HG03460 (cell line): ENCODE measurements around the gene STAP2.

ENCODE experiments used
- ATAC-seq: cut with Tn5 transposase; IDR thresholded peaks from one replicate; pipeline ENCODE4 v1.9.1; 2021; ENCODE audit not compliant: unreplicated experiment

Gene STAP2

DNA sequence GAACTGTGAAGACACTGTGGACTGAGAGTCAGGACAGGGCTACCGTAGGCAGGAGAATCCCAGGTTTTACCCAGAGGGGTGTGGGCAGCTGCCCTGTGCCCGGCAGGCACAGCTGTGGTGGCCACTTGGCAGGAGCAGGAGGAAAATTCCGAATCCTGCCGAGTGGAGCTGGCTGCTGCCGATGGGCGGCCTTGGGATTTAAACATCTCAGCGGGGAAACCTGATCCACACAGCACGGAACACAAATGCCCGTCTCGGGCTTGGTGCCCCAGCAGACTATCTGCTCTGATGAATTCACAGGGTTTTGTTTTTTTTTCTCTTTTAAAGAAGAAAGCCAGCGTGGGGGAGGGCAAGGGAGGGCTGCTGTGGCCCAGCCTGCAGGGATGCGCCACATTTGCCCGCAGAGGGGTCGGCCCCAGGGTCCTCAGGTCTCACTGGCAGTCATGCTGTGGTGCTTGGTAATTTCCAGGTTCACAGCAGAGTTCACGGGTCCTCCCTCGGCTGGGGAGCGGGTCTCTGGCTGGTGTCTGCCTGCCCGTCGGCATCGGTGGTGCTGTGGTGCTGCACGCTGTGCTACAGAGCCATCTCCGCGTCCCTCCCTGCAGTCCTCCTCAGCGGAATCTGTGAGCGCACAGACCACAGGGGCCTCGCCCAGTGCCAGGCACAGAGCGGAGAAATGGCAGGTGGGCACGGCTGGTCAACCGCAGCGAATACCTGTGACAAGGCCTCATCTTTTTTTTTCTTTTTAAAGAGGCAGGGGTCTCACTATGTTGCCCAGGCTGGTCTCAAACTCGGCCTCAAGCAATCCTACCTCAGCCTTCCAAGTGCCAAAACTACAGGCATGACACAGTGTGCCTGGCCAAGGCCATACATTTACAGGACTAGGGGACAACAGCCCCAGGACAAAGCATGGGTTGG, 32.9 kb upstream of the STAP2 start:
- ATAC-seq: no peak

DNA sequence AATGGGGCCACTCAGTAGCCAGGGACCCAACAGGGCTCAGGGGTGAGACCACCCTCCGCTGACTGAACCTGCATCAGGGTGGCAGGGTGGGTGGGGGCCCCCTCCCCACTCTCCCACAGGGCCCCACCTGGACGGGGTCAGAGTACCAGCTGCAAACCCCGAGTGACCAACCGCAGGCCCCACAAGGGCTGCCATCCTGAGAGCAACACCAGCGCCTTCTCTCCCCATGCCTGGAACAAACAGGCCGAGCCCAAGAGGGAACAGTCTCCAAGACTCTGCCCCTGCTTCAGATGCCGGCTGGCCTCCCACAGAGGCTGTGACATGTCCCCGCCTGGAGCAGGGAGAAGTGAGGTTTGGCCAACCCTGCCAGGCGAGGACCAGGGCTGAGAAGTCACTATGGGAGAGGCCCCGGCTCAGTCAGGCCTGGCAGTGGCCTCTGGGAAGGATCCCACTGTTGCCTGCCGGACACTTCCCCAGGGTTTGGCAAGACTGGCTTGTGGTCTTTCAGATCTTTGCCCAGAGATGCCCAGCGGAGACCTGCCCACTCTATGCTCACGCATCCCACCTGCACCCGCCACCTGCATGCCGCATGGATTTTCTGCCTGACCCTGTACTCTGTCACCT, 31.9 kb upstream of the STAP2 start:
- no peak for ATAC-seq

DNA sequence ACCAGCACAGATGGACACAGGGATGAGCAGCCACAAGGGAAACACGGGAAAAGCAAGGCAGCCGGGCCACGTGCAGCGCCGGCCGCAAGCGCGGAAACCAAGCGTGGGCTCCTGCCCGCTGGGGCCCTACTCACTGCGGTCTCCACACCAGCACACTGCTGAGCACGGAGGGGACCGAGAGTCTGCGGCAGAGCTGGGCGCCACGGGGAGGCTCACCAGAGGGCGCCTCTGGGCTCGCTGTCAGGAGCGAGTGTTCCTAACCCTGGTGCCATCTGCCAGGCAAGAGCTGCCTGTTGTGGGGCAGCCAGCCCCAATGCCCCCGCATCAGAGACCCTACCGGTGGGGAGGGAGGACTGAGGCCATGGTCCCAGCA, 31.2 kb upstream of the STAP2 start:
- peak; percentile 31 for ATAC-seq

DNA sequence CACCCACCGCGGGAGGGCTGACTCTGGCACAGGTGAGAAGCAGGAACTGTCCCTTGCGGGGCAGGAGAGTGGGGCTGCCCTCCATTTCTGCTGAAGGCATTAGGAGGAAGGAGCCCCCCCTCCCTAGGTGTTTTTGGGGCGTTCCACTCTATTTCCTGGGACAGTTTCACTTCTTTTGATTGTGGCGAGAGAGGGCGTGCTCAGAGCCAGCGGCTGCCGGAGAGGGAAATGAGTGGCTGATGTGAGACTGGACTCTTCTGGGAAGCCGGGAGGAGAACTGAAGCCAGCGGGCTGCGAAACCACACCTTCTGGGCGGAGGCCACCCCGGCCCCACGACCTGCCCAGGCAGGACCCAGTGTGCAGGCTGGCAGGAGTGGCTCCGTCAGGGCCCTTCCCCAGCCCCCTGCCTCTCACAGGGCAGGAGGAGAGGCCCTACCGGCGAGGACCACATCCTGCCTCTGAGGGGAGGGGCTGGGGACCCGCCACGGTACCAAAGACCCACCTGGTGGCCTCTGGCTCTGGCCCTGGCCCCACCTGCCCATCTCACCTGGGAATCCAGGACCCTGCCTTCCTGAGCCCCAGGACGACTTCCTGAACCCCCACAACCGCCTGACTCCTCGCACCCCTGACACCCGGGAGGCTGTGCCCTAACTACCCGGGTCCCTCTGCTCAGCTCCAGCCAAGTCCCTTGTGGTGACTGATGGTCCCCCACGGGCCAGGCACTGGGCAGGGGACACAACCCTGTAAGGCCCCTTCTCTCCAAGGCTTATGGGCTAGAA, 30.7 kb upstream of the STAP2 start:
- ATAC-seq: peak; percentile 41

DNA sequence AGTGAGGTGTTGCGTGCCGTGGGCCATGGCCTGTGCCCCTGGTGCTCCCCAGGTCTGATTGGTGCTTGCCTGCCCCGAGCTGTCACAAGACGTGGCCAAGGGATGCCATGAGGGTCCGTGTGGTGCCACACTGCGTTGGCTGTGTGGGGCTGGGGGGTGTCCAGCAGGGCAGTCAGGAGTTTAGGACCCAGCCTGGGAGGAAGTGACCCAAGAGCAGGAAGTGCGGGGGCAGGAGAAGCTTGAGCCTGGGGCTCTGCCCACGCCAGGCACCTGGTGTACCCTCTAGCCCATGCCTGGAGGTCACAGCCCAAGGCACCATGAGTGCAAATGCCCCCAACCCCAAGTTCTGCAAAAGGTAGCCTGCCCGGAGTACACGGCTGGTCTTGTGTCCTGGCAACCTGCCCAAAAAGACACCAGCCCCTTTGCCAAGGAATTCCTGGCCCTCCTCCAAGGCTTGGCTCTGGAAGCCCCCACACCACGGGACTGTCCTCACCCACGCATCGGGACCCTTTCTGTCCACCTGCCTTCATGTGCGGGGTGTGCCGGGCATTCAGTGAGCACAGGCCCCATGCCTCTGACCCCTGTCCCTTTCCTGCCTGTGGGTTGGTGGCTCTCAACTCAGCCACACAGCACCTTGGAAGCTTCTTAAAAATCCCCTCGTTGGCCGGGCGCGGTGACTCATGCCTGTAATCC, 29.6 kb upstream of the STAP2 start:
- ATAC-seq: no peak

DNA sequence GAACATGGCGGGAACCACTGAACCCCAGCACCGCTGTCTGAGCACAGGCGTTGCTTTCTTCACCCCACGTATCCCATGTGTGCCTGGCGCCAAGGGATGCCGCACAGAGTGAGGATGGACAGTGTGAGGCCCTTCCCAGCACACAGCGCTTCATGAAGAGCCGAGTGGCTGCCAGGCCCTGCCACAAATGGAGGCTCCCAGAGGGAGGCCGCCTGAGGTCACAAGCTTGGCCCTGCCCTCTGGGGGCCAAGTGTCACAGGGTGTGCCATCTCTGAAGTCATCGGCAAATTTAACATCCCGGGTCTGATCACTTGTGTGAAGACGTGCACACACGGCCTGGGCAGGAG, 29.1 kb upstream of the STAP2 start:
- no peak for ATAC-seq

DNA sequence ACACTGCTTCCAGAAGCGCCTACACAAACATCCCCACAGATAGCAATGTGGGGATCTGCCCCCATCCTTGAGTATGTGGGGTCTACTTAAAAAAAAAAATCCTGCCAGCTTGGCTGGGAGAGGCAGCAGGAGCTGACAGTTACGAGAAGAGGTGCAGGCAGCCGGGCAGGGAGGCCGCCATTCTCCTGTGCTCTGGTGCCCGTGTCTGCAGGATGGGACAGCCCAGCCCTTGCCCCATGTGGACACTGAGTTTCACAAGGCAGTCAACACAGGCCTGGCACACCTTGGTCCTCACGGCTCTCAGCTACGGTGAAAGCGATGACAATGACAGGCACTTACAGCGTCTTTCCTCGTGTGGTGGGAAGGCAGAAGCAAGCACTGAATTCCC, 28.7 kb upstream of the STAP2 start:
- ATAC-seq: no peak

DNA sequence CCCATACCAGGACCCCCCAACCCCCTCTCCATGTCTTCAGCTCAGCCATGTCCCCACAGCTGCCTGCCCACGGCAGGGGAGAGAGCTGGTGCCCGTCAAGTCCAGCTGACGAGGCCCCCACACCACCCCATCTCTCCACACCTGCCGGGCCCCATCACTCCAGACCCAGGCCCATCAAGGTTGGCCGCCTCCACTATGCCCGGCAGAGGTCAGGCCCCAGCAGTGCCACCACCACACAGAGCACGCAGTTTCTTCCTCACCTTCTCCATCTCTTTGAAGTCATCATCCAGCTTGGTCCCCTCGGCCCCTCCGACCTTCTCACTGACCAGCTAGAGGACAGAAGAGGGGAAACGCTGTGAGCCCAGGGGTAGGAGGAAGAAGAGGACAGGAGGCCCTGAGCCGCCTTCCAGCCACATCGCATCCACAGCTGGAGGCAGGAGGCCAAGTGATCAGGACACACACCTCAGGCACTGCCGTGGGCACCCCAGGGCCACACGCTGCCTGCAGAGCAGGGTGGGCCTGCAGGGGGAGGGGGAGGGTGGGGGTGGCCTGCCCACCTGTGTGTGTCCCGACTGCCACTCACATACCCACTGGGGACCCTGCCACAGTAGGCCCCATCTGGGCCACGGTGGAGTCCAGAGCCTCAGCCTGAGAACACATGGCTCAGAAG, 28.2 kb upstream of the STAP2 start:
- no peak for ATAC-seq

DNA sequence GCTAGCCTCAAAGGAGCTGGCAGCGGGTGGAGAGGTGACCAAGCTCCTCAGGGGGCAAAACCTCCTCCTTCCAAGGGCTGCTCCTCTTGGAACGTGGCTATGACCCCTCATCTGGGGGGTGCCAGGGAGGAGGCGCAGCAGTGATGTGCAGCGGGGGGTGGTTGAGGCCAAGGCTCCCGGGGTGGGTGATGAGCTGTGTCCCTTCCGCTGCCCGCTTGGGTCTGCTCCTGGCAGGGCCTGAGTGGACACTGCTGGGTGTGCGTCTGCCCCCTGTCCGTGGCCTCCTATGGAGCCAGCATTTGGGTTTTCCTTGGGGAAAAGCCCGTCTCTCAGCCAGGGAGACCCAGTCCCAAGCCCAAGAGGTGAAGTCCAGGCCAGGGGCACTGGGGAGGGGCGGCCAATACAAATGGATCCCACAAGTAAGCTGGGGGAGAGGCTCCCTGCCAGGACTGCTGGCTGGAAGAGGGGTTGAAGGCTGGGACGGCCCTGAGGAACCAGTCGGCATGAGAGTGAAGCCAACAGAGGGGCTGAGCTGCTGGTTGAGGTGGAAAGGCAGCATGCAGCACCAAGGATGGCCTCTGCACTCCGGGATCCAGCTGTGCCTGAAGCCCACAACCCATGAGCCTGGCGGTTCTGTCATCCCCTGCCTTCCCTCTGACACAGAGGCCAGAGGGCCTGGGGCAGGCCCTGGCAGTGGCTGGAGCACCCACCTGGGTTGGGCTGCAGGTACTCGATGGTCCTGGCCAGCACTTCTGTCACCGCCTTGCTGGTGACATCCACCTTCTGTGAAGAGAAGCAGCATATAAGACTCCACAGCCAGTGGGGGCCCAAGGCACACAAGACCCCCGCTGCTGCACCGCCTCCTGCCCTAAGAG, 27.4 kb upstream of the STAP2 start:
- ATAC-seq: no peak

DNA sequence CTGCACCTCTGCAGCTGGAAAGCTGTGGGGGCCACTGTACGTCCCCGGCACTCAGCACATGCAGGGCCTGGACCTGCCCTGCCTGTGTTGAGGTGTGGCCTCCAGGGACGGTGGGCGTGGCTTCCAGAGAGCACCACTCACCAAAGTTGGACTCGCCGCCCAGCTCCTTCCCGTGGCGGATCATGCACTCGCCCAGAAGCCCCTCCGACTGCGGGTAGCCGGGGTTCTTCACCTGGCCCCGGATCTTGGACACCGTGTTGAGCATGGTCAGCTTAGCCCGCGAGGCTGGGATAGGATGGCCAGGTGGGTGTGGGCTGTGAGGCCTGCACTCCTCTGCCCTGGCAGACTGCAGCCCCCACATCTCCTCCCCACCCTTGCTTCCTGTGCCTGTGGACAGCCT, 26.7 kb upstream of the STAP2 start:
- no peak for ATAC-seq

DNA sequence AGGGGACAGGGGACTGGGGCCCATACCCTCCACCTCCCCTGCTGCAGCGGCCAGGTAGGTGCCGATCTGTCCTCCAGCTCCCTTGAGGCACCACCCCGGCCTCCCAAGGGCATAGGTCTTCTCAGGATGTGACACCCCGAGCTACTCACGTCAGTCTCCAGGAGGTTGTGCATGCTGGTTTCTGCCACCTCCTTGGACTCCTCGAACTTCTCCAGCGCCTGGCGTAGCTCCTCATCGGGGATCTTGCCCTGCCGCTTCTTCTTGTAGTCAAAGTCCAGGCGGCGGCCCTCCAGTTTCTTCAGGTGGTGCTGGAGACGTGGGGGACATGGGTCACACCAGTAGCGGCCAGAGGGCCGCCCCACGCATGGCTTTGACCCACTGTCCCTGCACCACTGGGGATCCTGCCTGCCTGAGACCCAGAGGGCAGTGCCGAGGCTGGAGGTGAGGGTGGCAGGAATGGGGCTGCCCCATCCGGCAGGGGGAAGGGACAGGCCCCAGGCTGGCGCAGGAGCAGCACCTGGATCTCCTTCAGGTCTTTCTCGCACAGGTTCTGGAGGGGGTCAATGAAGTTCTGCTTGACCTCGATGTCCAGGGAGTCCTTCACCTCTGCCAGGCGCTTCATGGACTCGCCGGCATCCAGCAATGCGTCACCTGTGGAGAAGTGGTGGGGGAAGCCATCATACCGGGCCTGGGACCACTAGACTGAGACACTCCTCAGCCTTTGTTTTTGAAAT, 25.1 kb upstream of the STAP2 start:
- no peak for ATAC-seq

DNA sequence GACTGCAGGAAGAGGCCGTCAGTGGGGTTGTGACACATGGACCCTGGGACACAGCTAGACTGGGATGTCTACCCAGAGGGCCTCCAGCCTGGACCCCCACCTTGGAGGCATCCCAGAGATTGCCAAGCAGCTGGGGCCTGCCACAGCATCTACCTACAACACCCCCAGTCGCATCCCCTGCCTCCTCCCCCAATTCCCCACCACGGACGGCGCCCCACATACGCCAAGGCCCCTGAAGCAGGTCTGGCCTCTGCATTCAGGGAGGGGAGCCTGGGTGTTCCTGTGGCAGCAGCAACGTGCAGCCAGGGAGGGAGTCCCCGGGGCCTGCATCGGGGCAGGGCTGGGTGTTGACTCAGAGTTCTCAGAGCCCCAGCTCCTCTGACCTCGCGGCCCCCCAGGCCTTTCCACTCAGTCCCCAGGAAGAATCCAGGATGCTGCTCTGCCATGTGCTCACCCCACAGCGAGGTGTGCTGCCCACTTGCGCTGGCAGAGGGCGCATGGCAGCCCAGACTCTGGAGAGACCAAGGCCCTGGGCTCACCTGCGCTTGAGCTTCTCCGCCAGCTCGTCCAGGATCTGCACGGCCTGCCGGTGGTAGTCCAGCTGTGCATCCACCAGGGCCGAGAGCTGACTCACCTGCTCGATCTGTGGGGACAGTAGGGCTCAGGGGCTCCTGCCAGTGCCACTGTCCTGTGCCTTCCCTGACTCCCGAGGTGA, 24.4 kb upstream of the STAP2 start:
- no peak for ATAC-seq

DNA sequence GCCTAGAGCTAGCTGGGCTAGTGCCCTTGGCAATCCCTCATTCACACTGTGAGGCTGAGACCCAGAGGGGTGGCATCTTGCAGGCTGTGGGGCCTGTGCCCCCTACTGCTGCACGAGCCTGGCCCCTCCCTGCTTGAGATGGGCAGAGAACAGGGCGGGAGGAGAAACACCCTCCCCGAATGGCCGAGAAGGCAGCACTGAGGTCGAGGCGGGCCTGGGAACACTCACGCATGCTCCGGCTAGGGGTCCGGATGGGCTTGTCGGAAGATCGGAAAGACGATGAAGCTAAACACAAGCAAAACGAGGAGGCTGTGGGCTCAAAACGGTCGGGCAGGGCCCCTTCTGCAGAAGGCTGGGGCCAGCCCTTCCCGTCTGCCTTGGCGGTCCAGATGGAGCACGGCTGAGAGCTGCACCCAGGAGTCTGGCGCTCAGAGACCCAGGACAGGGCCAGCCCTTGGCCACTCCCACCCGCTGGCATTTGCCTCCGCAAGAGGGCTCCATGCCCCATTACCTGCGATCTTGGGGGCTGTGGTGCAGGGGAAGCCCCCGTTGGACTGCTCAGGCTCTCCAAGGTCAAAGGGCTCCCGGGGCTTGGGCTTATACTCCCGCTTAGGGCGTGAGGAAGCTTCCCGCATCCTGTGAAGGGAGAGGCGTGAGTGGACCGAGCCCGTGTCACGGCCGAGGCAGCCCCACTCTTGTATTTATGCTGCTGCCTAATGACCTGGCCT, 23.6 kb upstream of the STAP2 start:
- ATAC-seq: no peak

DNA sequence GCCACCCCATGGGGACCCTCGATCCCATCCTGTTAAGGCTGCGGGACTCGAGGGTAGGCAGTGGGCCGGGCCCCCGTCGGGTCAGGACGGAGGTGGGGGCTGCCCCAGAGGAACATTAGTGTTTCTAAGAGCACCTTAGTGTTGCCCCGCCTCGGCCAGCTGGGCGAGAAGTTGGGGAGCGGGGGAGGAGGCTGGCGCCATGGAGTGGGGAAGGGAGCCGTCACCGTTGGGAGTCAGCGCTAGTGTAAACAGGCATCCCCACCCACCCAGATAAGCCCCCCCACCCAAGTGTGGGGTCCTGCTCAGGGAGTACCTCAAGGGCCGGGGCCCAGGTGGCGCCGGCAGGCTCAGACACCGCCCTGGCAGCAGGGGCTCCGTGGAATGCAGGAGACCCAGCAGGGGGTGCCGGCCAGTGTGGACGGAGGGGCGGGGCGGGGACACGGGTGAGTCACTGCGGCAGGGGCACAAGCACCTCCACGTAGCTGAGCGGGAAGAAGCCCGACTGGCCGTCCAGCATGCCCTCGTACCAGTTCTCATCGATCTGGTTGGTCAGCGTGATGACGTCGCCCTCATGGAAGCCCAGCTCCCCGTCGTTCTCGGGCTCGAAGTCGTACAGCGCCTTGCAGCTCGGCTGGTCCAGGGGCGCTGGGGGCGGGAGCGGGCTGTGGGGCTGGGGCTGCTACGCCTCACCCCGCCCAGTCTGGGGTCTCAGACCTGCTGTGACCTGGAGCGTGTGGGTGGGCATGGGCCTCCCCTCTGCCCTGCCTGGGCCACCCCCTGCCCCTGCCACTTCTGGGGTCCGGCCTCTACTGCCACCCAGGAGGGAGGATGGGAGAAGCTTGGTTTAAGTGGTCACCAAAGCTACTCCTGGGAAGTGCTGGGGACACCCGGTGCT, 22.8 kb upstream of the STAP2 start:
- ATAC-seq: no peak

DNA sequence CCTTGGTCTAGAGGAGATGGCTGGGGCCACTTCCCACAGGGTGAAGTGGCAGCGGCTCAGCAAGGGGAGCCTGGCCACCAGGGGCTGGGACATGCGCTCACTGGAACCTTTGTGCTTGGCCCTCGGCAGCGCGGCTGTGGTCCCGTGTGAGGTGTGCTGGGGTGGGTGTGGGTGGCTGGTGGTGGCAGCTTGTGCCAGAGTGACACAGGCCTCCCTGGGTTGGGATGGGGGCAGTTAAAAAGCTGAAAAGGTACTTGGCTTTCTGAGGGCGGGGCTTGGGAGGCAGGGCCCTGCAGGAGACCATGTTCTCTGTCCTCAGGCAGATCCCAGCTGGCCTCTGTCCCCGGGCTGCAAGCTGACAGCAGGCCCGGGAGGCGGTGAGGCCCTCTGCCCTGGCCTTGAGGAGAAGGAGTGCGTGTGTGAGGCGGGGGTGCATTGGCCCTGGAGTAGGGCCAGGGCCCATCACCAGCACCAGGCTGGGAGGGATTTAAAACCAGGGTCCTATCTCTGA, 22.1 kb upstream of the STAP2 start:
- no peak for ATAC-seq

DNA sequence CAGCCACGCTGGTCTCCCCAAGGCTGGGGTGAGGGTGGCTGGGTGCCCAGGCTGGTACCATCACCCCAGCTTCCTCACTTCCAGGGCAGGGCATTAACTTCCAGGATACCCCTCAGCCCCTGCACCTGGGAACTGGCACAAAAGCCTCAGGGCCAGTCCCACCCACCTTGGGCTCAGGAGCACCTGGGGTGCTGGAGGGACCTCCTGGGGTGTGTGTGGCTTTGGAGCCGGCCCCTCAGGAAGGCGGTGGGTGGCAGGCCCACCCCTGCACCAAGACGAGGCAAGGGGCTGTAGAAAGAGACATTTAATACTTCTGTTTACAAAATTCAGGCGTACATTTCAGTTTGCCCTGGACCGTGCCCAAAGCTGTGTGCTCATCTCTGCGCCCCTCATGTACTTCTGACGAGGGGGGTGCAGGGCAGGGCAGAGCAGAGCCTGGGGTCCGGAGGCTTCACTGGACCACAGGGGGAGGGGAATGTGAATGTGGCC, 21.5 kb upstream of the STAP2 start:
- ATAC-seq: no peak

DNA sequence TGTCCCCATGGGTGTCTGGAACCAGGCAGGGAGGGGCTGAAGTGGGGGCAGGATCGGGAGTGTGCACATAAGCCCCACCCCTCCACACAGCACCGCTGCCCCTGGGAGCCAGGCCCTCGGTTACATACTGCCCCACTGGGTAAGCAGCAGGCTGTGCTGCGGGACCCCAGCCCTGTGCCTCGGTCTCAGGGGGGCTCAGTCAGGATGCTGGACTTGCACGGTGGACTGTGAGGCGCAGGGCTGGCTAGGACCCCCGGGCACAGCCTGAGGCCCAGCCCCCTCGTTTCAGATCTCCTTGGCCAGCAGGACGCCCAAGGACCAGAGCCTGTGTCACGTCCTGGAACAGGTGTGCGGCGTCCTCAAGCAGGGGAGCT, 21.0 kb upstream of the STAP2 start:
- no peak for ATAC-seq
